OCI-LY7 (cell line): ENCODE results near the gene NEURL4.

Experiments
- CTCF ChIP-seq: fragments of 200-600 bp; sonication (generic); conservative IDR thresholded peaks from 2 replicates; pipeline ENCODE4 v1.5.1; 2014; ENCODE audit warnings: mild to moderate bottlenecking, antibody characterized with exemption, low read length, moderate library complexity, mixed read lengths
- EZH2phosphoT487 ChIP-seq: fragments of 200-600 bp; sonication (generic); IDR thresholded peaks from 2 replicates; pipeline ENCODE4 v1.6.1; 2018; ENCODE audit warnings: low read depth, borderline replicate concordance, mild to moderate bottlenecking, mixed run types, antibody characterized with exemption, low read length, moderate library complexity, mixed read lengths

GRCh38 chr17:7369825-7370224, 40.7 kb upstream of the NEURL4 start:
- TF ChIP-seq CTCF = no peak
- TF ChIP-seq EZH2phosphoT487 = no peak
